PC-3 (cell line): ENCODE measurements around the gene PIGS. TPM values are rescaled to one million over a fixed set of nuclear protein-coding genes. Genes with fewer than 3 reads are reported as not detected.
A peak's percentile ranks its signal among the peaks of the same experiment; 100 is the strongest.

Source experiments
- ATAC-seq: fragments of 200-7000 bp; cut with Tn5 transposase; 2 replicates; pipeline ENCODE4 v1.9.1; 2020; ENCODE audit warnings: mild to moderate bottlenecking, moderate library complexity
- Bru-seq: library from RNA; stranded (reverse); fragments of 400-500 nt; gene quantifications from one replicate; lab custom pipeline; 2021; lab: Mats Ljungman, UMichigan
- BruChase-seq, 2 experiments: library from RNA; stranded (reverse); fragments of 400-500 nt; gene quantifications; one replicate each; lab custom pipeline; 2021; lab: Mats Ljungman, UMichigan
- BruUV-seq: library from RNA; stranded (reverse); fragments of 400-500 nt; replicated peaks from 2 replicates; lab custom pipeline; 2021; lab: Mats Ljungman, UMichigan
- CTCF ChIA-PET: fragments of 300-600 bp; sonication (Branson Sonifier 250); formaldehyde crosslinking; loops from one replicate; lab custom pipeline; 2022; ENCODE audit warnings: antibody characterized with exemption; lab: Charles Lee
- POLR2A ChIA-PET: fragments of 300-600 bp; sonication (Branson Sonifier 250); formaldehyde crosslinking; loops from one replicate; lab custom pipeline; 2022; ENCODE audit warnings: antibody characterized with exemption; ENCODE audit not compliant: unreplicated experiment; lab: Charles Lee
- DNase-seq: peaks from one replicate; pipeline ENCODE4 v3.0.0-alpha.2; 2015
- H2AFZ ChIP-seq: fragments of 300-600 bp; sonication (generic); 2 replicates; pipeline ENCODE4 v1.6.0; 2016; ENCODE audit warnings: antibody characterized with exemption, low read length
- H3F3A ChIP-seq: fragments of 300-600 bp; sonication (generic); one replicate; pipeline ENCODE4 v1.6.0; 2017; ENCODE audit warnings: antibody characterized with exemption, low read length, control low read depth, mild to moderate bottlenecking; ENCODE audit not compliant: unreplicated experiment
- H3K27ac ChIP-seq: fragments of 300-600 bp; sonication (generic); 2 replicates; pipeline ENCODE4 v1.5.1; 2016; ENCODE audit warnings: mild to moderate bottlenecking, low read length
- H3K27me3 ChIP-seq: fragments of 300-600 bp; sonication (generic); 2 replicates; pipeline ENCODE4 v1.6.1; 2016; ENCODE audit warnings: low read length, mixed read lengths
- H3K36me3 ChIP-seq: fragments of 300-600 bp; sonication (generic); 2 replicates; pipeline ENCODE4 v1.6.1; 2016; ENCODE audit warnings: low read depth, mixed run types, low read length, mixed read lengths
- H3K4me1 ChIP-seq: fragments of 300-600 bp; sonication (generic); 2 replicates; pipeline ENCODE4 v1.5.1; 2016; ENCODE audit warnings: low read length; ENCODE audit not compliant: insufficient read depth
- H3K4me2 ChIP-seq: fragments of 300-600 bp; sonication (generic); 2 replicates; pipeline ENCODE4 v1.6.0; 2016; ENCODE audit warnings: low read length
- H3K4me3 ChIP-seq: fragments of 300-600 bp; sonication (generic); 2 replicates; pipeline ENCODE4 v1.5.1; 2016; ENCODE audit warnings: mild to moderate bottlenecking, low read length, mixed read lengths
- H3K79me2 ChIP-seq: fragments of 300-600 bp; sonication (generic); 2 replicates; pipeline ENCODE4 v1.6.1; 2017; ENCODE audit warnings: low read length, mixed read lengths
- H3K9ac ChIP-seq: fragments of 300-600 bp; sonication (generic); 2 replicates; pipeline ENCODE4 v1.6.0; 2016; ENCODE audit warnings: mild to moderate bottlenecking, low read length
- H3K9me2 ChIP-seq: fragments of 300-600 bp; sonication (generic); replicated peaks from 2 replicates; pipeline ENCODE4 v1.6.1; 2016; ENCODE audit warnings: mixed run types, low read length, mixed read lengths
- H3K9me3 ChIP-seq: fragments of 300-600 bp; sonication (generic); 2 replicates; pipeline ENCODE4 v1.6.1; 2016; ENCODE audit warnings: low read length, mixed read lengths
- H4K20me1 ChIP-seq: fragments of 300-600 bp; sonication (generic); 2 replicates; pipeline ENCODE4 v1.6.1; 2016; ENCODE audit warnings: low read length, mixed read lengths
- CTCF ChIP-seq: fragments of 300-600 bp; sonication (generic); conservative IDR thresholded peaks from 2 replicates; pipeline ENCODE4 v1.5.1; 2017; ENCODE audit warnings: antibody characterized with exemption, low read depth, mild to moderate bottlenecking, low read length
- EZH2 ChIP-seq: fragments of 300-600 bp; sonication (generic); IDR thresholded peaks from one replicate; pipeline ENCODE4 v1.6.1; 2017; ENCODE audit warnings: antibody characterized with exemption, mild to moderate bottlenecking, low read length; ENCODE audit not compliant: unreplicated experiment
- EZH2phosphoT487 ChIP-seq: fragments of 300-600 bp; sonication (generic); IDR thresholded peaks from 2 replicates; pipeline ENCODE4 v1.6.1; 2018; ENCODE audit warnings: mild to moderate bottlenecking, antibody characterized with exemption, low read length, borderline replicate concordance
- intact Hi-C: fragments of 100-400 bp; cut with micrococcal nuclease; formaldehyde crosslinking; loops from 2 replicates; pipeline ENCODE4 v1.9.0; 2023
- long read RNA-seq: library from polyadenylated mRNA; unstranded; transcript quantifications from one replicate; pipeline ENCODE4 v2.0.0, GENCODE V29; 2021; ENCODE audit not compliant: unreplicated experiment
- total RNA-seq: library from RNA; depleted of rRNA; stranded (reverse); fragments of >200 nt; gene quantifications from 2 replicates; pipeline ENCODE4 v1.2.3, GENCODE V29; 2014; rRNA removed

Gene PIGS
- 15.8 and 22.4 TPM in 2 replicates for total RNA-seq
- percentile 53 among the genes with signal in this experiment for Bru-seq, nascent RNA
- BruChase-seq, experiment 1, labeled RNA remaining after a 6-hour chase = percentile 62 among the genes with signal in this experiment
- percentile 61 among the genes with signal in this experiment for BruChase-seq, experiment 2, labeled RNA remaining after a 2-hour chase
- long read RNA-seq, transcript PIGS-202 (12 exons, 2,877 nt) = major isoform, 55 of 118 reads
- long read RNA-seq, transcript PIGS-203 (11 exons, 2,815 nt) = minor isoform, 15 of 118 reads
- long read RNA-seq, partial matches to known transcripts = 36 of 118 reads
- long read RNA-seq, other reads (novel, unspliced or antisense) = 7 of 118 reads

- no peaks in the 10 kb centered on the region for H3F3A ChIP-seq
- no peak within 1 kb of the TSS for H3K27ac ChIP-seq
- no peaks in the 10 kb centered on the region for H4K20me1 ChIP-seq
- TF ChIP-seq EZH2 = no peak
- no TSS peak for BruUV-seq
- H3K4me2 ChIP-seq = peak within 1 kb of the TSS; percentile 91
- ATAC-seq = peak; percentile 96
- H3K27me3 ChIP-seq = no peaks in the 10 kb centered on the region
- intact Hi-C loops = no loop called here
- peak within 1 kb of the TSS; percentile 97 for H2AFZ ChIP-seq
- H3K9ac ChIP-seq = peak within 1 kb of the TSS; percentile 83
- CTCF ChIA-PET = no interaction called here
- H3K79me2 ChIP-seq = peaks cover 23% of the 10 kb centered on the region
- peaks cover 15% of the 10 kb centered on the region for H3K4me1 ChIP-seq
- H3K9me2 ChIP-seq = no peaks in the 10 kb centered on the region
- peak within 1 kb of the TSS; percentile 98 for H3K4me3 ChIP-seq
- H3K9me3 ChIP-seq = no peaks in the 10 kb centered on the region
- peak; percentile 88 for DNase-seq
- POLR2A ChIA-PET = interaction anchor here (0.6 to 0.7 kb wide), 2 partner anchors 12 to 530 kb away, joined by 3 read pairs; no protein-coding TSS in a partner anchor
- no peaks in the 10 kb centered on the region; the same call in 1 of the 2 replicates for H3K36me3 ChIP-seq
These were observed at the start of gene PIGS for GRCh38 chr17:28571361-28572122. PIGS (minus strand) TSS chr17:28571524; CDS start chr17:28571496, 28 bp downstream.

- no peaks in the 10 kb centered on the region for H3K79me2 ChIP-seq
- ChIA-PET POLR2A (no interaction called here), CTCF (no interaction called here)
- DNase-seq = no peak
- no peak overlapping the region for H3K4me3 ChIP-seq
- TF ChIP-seq EZH2phosphoT487 = no peak
- no peak for TF ChIP-seq EZH2
- TF ChIP-seq CTCF = no peak
- H3F3A ChIP-seq = no peaks in the 10 kb centered on the region
- H3K4me2 ChIP-seq = no peak overlapping the region
- H3K9me3 ChIP-seq = no peaks in the 10 kb centered on the region
- peaks cover 54% of the 10 kb centered on the region for H3K36me3 ChIP-seq
- no peak overlapping the region for H3K27ac ChIP-seq
- no peaks in the 10 kb centered on the region for H3K27me3 ChIP-seq
- no peak for ATAC-seq
- intact Hi-C loops = no loop called here
- H2AFZ ChIP-seq = no peak overlapping the region
- BruUV-seq = no TSS peak
- H3K4me1 ChIP-seq = no peaks in the 10 kb centered on the region
- no peaks in the 10 kb centered on the region for H3K9me2 ChIP-seq
- no peak overlapping the region for H3K9ac ChIP-seq
- H4K20me1 ChIP-seq = no peaks in the 10 kb centered on the region
These were observed 48.7 kb upstream of the PIGS start for GRCh38 chr17:28620010-28620409.

GRCh38 chr17:28618464-28618863 lies 47.1 kb upstream of the PIGS start:
- ChIA-PET POLR2A (no interaction called here), CTCF (no interaction called here)
- Histone ChIP-seq H3K27ac (no peak overlapping the region), H3F3A (no peaks in the 10 kb centered on the region), H3K27me3 (no peaks in the 10 kb centered on the region), H3K9ac (no peak overlapping the region), H3K36me3 (peaks cover 43% of the 10 kb centered on the region), H3K4me3 (no peak overlapping the region), H4K20me1 (no peaks in the 10 kb centered on the region), H3K79me2 (no peaks in the 10 kb centered on the region), H3K9me2 (no peaks in the 10 kb centered on the region), H2AFZ (no peak overlapping the region), H3K4me1 (no peaks in the 10 kb centered on the region), H3K9me3 (no peaks in the 10 kb centered on the region), H3K4me2 (no peak overlapping the region)
- ATAC-seq = no peak
- no peak for DNase-seq
- intact Hi-C loops = no loop called here
- BruUV-seq = no TSS peak
- no peak for TF ChIP-seq EZH2phosphoT487
- TF ChIP-seq CTCF = no peak
- TF ChIP-seq EZH2 = no peak
